Measurements from ENCODE around the gene PAF1.

PAF1 gene

DNA sequence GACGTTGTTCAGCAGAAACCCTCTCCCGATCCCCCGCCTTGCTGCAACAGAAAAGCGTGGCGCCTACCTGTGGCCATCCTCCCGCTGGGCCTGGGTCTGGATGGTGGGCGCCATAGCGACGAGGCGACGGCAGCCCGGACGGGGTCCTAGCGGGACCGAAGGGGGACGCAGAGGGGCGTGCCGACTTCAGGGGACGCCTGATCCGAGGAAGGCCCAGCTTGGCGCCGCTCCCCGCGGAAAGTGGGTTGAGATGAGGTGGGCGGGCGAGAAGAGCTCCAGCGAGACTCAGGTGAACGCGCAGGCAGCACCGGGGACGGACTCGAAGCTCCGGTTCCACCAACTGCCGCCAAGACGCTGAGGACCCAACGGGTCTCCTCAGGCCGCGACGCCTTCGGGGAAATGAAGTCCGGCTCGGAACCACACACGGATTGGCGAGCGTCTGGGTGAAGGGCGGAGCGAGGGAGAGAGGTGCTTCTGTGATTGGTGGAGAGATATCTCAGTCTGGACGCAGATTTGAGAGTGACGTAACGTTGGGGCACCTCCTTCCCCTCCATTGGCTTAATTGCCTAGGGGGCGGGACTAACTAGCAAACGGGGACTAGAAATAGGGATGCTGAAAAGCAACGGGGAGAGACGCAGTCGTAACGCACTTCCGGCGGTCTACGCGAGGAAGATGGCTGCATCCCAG lies at the start of gene PAF1, which contains the start of gene MED29:
TSS of gene PAF1 (minus strand) at position 356 of the 687 bp plus-strand sequence. CDS start at position 114, 242 bp downstream.
TSS of gene MED29 (plus strand) at position 628 of the 687 bp plus-strand sequence. CDS start at position 673, 45 bp downstream.
- peak; percentile 100 for DNase-seq

DNA sequence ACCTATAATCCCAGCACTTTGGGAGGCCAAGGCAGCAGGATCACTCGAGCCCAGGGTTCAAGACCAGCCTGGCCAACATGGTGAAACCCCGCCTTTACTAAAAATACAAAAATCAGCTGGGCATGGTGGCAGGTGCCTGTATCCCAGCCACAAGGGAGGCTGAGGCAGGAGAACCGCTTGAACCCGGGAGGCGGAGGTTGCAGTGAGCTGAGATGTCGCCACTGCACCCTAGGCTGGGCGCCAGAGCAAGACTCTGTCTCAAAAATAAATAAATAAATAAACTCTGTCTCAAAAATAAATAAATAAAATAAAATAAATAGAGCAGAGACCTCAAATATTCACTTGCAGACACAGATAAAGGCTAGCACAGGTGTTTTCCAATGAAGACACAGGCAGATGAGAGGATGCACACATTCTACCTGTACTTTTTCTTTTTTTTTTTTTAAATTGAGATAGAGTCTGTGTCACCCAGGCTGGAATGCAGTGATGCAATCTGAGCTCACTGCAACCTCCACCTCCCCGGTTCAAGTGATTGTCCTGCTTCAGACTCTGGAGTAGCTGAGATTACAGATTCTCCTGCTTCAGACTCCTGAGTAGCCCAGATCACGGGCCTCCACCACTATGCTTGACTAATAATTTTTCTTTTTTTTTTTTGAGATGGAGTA lies 47.5 kb upstream of the PAF1 start:
- no peak for DNase-seq

DNA sequence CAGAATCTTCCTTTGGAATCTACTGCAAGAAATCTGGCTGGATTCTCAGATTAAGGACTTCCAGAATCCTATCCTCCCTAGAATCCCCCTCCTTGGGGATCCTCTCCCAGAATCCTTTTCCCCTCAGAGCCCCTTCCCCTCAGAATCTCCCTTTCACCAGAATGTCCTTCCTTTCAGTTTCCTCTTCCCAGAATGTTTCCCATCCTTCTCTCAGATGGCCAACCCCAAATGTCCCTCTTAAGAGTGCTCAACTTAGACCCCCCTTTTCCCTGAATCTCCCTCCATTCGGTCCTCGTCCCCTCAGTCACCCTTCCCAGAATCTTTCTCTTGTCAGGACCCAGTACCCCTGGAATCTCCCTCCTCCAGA lies 45.4 kb upstream of the PAF1 start:
- no peak for DNase-seq

DNA sequence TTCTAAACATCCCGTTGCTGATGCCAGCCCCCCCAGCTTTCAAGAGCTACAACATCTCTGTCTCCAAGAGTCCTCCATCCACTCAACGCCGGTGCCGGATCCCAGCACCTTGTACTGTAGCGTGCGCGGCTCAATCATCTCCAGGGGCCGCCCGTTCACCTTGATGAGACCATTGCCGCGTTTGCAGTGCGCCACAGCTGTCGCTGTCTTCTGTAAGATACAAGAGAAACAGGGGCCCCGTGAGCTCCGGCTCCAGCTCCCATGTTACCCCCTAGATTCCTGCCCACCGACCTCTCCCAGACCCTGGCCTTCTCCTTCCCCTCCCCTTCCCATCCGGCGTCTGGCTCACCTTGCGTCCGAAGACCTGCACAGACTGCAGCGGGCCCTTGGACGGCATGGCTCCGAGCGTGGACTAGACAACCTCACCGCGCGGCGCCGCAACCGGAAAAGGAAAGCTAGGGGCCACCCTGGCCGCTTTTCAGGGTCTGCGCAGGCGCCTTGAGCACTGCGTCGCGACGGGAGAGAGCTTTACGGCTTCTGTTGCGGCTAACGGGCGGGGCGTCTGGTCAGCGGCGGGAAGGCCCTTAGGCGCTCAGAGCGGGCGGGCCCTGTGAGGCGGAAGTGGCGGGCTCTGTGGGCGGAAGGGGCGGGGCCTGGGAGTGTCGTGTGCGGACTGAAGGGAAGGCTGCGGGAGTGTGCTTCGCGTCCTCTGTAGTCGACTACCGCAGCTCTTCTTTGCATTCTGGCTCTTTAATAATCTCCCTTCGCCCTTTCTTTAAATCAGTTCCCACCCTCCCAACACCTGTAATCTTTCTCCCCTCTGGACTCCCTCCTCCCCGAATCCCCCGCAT lies 44.8 kb upstream of the PAF1 start, which contains the start of gene RPS16:
TSS of gene RPS16 (minus strand) at position 451 of the 851 bp plus-strand sequence. CDS start at position 397, 54 bp downstream.
- peak; percentile 100 for DNase-seq

DNA sequence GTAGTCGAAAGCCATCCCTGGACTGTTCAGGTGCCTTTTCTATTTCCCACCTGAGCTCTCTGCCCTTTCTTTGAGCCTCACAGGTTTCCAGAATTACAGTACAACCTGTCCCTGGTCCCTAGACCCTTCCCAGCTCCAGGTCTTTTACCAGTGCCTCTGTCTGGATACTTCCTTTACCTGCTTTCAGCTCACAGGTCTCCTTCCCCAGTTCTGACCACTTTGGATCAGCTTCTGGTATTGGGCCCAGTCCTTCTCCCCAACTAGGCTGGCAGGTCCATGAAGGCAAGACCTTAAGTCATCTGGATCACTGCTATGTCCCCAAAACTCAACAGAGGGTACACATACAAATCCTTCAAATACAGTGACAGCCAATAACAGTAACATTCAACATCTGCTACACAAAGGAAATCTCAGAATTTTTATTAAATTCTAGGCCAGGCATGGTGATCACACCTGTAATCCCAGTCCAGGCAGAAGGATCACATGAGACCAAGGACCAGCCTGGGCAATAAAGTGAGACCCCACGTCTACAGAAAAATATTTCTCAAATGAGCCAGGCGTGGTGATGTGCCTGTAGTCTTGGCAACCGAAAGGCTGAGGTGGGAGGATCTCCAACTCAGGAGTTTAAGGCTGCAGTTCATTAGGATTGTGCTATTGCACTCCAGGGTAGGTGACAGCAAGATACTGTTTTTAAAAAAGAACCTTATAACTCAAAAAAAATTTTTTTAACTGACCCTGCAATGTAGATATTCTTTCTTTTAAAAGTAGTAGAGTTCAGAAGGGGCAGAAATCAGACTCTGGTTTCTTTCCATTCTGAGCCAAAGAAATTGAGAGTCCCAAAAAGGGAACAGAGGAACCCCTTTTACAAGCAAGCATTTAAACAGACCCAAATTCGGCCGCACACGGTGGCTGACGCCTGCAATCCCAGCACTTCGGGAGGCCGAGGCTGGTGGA lies 43.5 kb upstream of the PAF1 start:
- no peak for DNase-seq

DNA sequence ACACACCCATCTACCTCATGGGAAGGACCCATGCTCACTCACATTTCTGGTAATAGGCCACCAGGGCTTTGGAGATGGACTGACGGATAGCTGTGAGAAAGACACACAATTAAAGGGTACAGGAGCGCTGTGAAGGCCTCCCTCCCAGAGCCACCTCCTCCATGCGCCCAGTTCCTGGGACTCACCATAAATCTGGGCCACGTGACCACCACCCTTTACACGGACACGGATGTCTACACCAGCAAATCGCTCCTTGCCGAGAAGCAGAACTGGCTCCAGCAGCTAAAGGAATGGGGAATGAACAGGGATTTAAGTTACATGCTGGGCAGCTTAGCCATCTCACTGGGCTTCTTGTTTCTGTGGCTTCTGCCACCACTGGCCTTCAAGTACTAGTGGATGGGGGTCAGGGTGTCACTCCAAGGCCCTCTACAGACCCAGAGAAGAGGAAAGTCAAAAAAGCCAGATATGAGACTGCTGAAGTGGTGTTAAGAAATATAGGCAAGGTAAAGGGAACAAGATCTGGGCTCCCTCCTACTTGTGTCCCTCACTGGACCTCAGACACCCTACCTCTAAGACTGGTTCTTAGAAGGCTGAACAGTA lies 42.7 kb upstream of the PAF1 start:
- DNase-seq: no peak

DNA sequence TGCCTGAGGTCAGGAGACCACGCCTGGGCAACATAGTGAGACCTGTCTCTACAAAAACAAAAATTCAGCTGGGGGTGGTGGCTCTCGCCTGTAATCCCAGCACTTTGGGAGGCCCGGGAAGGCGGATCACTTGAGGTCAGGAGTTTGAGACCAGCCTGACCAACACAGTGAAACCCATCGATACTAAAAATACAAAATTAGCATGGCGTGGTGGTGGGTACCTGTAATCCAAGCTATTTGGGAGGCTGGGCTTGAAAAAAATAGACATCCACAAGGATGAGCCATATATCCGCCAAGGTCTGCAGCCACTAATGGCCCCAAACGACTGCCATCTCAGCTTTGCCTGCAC lies 41.7 kb upstream of the PAF1 start:
- DNase-seq: no peak

DNA sequence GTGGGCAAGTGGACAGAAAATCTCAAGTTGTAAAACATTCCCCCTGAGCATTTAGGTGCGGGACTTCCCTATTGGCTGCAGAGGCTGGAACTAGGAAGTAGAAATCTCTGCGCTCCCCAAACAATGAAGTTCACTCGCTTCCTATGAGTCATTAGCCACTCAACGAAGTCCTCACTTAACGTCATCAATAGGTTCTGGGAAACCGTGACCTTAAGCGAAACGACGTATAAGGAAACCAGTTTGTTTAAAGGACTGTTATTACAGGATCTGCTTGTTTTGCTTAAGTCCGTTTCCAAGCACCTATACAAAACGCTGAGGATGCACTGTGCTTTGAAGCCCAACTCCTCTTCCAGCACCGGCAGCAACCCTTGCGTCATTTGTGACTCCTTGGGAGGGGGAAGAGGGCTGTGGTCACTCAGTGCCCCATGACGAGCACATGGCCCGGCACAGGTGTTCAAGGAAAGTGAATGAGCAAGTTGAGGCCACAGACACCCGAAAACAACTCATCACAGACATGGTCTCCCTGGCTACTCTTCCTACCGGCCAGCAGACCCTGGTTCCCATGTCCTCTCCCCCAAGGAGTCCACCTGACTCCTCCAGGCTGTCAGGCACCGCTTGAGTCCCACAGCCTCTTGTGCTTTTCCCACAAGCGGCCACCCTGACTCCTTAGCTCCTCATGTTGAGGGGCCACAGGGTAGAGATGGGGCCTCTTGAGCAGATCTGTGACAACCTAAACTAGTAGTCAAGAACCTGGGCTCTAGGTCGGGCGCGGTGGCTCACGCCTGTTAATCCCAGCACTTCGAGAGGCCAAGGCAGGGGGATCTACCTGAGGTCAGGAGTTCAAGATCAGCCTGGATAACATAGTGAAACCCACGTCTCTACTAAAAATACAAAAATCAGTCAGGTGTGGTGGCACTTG lies 40.0 kb upstream of the PAF1 start:
- no peak for DNase-seq

DNA sequence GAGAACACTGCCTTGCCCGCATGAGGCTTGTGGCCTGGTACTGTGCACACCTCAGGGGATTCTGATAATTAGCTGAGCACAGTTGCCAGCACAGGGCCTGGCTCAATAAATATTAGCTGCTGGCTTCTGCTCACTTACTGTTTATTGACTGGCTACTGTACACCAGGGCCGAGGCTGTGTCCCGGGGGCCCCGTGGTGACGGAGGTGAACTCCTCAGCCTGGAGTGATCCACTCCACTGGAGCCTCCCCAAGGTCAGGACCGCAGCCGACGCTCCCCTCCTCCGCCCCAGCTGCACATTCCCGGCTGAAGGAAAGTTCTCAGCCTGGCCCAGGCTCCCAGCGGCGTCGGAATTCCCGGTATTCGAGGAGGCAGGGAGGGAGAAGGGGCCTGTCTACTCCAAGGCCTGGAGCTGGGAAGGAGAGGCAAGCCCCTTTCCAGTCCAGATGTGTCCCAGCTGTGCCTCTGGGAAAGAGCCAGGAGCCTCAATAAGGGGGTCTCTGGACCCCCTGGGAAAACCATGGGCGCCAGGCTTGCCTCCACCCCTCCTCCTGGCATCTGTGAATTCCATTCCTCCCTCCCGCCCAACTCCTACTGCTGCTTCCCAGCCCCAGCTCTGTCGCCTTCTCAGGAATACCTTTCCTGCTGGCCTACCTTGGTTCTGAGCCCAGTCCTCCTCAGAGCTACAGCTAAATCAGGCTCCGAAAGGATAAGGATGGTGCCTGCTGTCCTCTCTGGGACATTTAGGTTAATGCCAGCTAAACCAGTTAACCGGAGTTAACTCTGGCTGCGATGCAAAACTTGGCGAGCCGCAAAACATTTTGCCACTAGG lies 37.6 kb upstream of the PAF1 start:
- DNase-seq: no peak

DNA sequence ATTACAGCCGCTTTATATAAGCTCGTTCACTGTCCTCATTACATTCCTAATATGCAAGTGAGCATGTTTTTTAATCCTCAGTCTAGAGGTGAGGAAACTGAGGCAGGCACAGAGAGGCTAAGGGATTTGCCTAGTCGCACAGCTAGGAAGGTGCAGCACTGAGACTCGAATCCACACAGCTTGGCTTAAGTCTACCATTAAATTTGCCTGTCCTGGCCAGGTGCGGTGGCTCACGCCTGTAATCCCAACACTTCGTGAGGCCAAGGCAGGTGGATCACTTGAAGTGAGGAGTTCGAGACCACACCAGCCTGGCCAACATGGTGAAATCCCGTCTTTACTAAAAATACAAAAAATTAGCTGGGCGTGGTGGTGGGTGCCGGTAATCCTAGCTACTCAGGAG lies 36.8 kb upstream of the PAF1 start:
- no peak for DNase-seq

DNA sequence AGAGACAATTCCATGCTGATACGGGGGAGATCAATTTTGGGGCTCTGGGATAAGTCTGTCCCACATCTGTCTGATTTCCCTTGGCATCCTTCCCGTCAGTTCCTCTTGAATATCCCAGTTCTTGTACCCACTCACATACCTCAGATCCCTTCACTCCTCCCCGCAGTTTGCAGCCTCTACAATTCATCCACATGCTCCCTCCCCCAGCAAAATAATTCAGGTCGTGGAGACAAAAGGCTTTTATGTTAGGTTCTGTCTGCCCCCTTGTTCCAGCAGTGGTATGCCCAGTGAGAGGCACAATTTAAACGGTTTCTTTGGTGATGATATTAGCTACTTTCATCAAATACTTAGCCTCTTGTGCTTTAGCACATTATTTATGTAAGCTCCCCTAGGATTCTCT lies 35.3 kb upstream of the PAF1 start:
- DNase-seq: no peak

DNA sequence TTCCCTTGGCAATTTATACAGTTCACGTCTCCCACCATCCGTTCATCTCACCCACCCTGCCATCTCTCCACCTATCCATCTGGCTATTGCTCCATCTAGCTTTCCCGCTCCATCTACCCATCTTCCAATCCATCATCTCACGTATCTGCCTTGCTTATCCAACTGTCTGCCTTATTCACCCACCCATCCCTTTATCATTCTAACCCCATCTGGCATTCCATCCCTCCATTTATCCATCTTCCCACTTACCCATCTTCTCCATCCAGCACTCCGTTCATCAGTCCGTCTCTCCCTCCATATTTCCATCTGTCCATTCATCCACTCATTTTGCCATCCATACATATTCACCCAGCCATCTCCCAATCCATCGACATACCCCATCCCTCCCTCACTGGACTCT lies 34.8 kb upstream of the PAF1 start:
- no peak for DNase-seq

DNA sequence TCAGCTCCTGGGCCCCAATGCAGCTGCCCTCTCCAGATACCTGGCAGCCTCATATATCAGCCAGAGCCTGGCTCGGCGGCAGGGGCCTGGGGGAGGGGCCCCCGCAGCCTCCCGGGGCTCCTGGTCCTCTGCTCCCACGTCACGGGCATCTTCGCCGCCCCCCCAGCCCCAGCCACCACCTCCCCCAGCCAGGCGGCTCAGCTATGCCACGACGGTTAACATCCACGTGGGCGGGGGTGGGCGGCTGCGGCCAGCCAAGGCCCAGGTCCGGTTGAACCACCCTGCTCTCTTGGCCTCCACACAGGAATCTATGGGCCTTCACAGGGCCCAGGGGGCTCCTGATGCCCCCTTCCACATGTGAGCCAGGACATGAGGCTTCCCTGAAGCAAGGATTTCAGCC lies 34.0 kb upstream of the PAF1 start:
- no peak for DNase-seq

DNA sequence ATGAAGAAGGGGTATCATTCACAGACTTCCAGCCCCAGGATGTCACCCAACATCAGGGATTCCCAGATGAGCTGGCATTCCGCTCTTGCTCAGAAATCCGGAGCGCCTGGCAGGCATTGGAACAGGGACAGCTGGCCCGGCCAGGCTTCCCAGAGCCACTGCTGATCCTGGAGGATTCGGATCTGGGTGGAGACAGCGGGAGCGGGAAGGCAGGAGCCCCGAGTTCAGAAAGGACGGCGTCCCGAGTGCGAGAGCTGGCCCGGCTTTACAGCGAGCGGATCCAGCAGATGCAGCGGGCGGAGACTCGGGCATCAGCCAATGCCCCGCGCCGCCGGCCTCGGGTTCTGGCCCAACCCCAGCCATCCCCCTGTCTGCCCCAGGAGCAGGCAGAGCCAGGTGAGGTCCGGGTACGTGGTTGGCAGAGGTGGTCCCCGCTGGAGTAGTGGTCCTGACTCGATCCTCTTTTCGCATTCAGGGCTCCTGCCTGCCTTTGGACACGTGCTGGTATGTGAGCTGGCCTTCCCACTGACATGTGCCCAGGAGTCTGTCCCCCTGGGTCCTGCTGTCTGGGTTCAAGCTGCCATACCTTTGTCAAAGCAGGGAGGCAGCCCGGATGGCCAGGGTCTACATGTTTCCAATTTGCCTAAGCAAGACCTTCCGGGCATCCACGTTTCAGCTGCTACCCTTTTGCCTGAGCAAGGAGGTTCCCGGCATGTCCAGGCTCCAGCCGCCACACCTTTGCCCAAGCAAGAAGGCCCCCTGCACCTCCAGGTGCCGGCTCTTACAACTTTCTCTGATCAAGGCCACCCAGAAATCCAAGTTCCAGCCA lies 32.6 kb upstream of the PAF1 start:
- no peak for DNase-seq

DNA sequence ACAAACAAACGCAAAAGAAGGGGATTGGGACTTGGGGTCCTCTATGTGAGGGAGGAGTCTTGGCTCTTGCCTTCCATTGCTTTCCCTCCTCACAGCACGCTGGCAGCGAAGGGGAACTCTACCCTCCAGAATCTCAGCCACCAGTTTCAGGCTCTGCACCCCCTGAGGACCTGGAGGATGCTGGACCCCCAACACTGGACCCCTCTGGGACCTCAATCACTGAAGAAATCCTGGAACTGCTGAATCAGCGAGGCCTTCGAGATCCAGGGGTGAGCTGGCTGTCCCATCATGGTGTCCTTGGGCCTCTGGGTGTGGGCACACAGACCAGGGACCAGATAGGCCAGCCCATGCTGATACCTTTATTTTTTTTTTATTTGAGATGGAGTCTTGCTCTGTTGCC lies 31.1 kb upstream of the PAF1 start:
- no peak for DNase-seq

DNA sequence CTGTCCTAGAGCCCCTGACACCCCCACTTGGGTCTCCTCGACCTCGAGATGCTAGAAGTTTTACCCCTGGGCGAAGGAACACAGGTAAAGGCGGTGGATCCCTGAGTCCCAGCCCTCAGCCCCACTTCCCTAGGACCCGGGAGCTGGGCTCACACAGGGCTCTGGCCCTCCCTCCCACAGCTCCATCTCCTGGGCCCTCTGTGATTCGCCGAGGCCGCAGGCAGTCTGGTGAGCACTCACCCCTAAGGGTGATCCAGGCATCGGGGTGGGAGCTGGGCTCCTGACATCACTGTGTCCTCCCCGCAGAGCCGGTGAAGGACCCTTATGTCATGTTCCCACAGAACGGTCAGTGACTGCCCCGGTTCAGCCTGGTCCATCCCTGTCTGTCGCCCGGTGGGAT lies 29.9 kb upstream of the PAF1 start:
- no peak for DNase-seq

DNA sequence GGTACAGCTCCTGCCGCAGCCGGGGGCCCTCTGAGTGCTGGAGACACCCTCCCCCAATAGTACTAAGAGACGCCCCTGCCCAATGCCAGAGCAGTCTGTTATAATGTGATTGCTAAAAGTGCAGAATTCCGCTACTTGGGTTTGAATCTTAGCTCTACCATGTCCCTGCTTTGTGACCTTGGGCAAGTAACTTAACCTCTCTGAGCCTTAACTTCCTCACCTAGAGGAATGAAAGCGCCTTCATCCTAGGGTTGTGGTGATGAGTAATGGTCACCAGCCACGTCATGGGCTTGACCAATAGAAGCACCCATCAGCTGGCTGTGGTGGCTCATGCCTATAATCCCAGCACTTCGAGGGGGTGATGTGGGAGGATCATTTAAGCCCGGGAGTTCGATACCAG lies 28.1 kb upstream of the PAF1 start:
- DNase-seq: no peak

DNA sequence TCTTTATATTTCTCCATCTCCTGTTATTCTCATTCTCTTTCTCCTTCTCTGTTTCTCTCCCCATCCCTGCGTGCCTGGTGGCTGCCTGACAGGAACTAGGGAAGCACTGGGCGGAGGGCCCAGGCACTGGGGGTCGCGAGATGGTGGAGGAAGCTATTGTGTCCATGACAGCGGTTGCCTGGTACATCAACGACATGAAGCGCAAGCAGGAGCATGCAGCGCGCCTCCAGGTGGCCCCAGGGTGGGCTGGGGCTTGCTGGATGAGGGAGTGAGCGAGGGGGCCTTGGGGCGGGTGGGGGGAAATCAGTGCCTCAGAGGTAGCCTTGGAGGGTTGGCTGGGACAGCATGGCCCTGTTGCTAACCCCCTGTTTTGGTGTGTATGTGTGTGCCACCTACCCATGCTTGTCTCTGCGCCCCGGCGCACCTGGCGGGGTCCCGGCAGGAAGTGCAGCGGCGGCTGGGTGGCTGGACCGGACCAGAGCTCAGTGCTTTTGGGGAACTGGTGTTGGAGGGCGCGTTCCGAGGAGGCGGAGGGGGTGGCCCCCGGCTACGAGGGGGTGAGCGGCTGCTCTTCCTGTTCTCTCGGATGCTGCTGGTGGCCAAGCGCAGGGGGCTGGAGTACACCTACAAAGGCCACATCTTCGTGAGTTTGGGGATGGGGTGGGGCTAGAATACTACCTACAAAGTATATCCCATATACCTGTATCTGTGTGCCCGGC lies 26.7 kb upstream of the PAF1 start:
- DNase-seq: no peak

Data from NCI-H345 (cell line).